ENCODE measurements around the gene TTC8.

GRCh38 chr14:88825503-88825902 lies 1.1 kb downstream of the TTC8 start:
- TF ChIP-seq CTCF (IDR thresholded peaks at IDR 0.05) (no peak), POLR2A (IDR thresholded peaks at IDR 0.05) (no peak), EP300 (IDR thresholded peaks at IDR 0.05) (no peak)

Data from upper lobe of left lung (tissue), 4 donors.